H9 (cell line): ENCODE results near the gene VPS18. TPM values are rescaled to one million over a fixed set of nuclear protein-coding genes. Genes with fewer than 3 reads are reported as not detected.

Experiments
- DNase-seq: peaks from one replicate; pipeline ENCODE4 v3.0.0-alpha.2; 2017
- H2AFZ ChIP-seq: one replicate; pipeline ENCODE4 v1.6.1; 2013; ENCODE audit warnings: mild to moderate bottlenecking, low read length, control low read depth, moderate library complexity
- H2AK5ac ChIP-seq: 2 replicates; pipeline ENCODE4 v1.6.1; 2013; ENCODE audit warnings: low read length, control low read depth, mixed read lengths; ENCODE audit not compliant: insufficient read length
- H2BK120ac ChIP-seq: one replicate; pipeline ENCODE4 v1.6.1; 2013; ENCODE audit warnings: low read depth, mild to moderate bottlenecking, low read length, control low read depth, inconsistent platforms; ENCODE audit not compliant: poor library complexity, severe bottlenecking
- H2BK12ac ChIP-seq: 2 replicates; pipeline ENCODE4 v1.6.1; 2013; ENCODE audit warnings: low read length, control low read depth, mixed read lengths, low read depth; ENCODE audit not compliant: insufficient read length
- H2BK15ac ChIP-seq: 2 replicates; pipeline ENCODE4 v1.6.1; 2013; ENCODE audit warnings: low read depth, low read length, control low read depth
- H2BK20ac ChIP-seq: one replicate; pipeline ENCODE4 v1.6.1; 2013; ENCODE audit warnings: low read depth, mild to moderate bottlenecking, low read length, control low read depth, inconsistent platforms; ENCODE audit not compliant: poor library complexity, severe bottlenecking
- H2BK5ac ChIP-seq: 2 replicates; pipeline ENCODE4 v1.6.1; 2013; ENCODE audit warnings: low read length, control low read depth, mixed read lengths; ENCODE audit not compliant: insufficient read length
- H3K14ac ChIP-seq: 2 replicates; pipeline ENCODE4 v1.6.1; 2013; ENCODE audit warnings: low read length, control low read depth; ENCODE audit not compliant: insufficient read depth
- H3K18ac ChIP-seq: 2 replicates; pipeline ENCODE4 v1.6.1; 2013; ENCODE audit warnings: low read depth, mild to moderate bottlenecking, mixed read lengths, low read length, control low read depth; ENCODE audit not compliant: insufficient read length
- H3K23ac ChIP-seq: 2 replicates; pipeline ENCODE4 v1.6.1; 2013; ENCODE audit warnings: low read length, control low read depth, mixed read lengths, low read depth; ENCODE audit not compliant: insufficient read length
- H3K23me2 ChIP-seq: 2 replicates; pipeline ENCODE4 v1.6.1; 2013; ENCODE audit warnings: low read depth, mild to moderate bottlenecking, mixed read lengths, low read length, control low read depth; ENCODE audit not compliant: insufficient read length, poor library complexity, severe bottlenecking
- H3K27ac ChIP-seq: 2 replicates; pipeline ENCODE4 v1.5.1; 2013; ENCODE audit warnings: low read length, control low read depth, mixed read lengths, low read depth; ENCODE audit not compliant: insufficient read length
- H3K27me3 ChIP-seq: 2 replicates; pipeline ENCODE4 v1.6.1; 2013; ENCODE audit warnings: low read length, control low read depth, inconsistent platforms; ENCODE audit not compliant: insufficient read depth
- H3K4ac ChIP-seq: 2 replicates; pipeline ENCODE4 v1.6.1; 2013; ENCODE audit warnings: low read depth, mild to moderate bottlenecking, control low read depth, inconsistent platforms, low read length, moderate library complexity
- H3K4me1 ChIP-seq: 2 replicates; pipeline ENCODE4 v1.6.1; 2013; ENCODE audit warnings: low read length, control low read depth, inconsistent platforms; ENCODE audit not compliant: insufficient read depth
- H3K4me2 ChIP-seq: 2 replicates; pipeline ENCODE4 v1.6.1; 2013; ENCODE audit warnings: low read length, control low read depth, mixed read lengths; ENCODE audit not compliant: insufficient read length, insufficient read depth
- H3K56ac ChIP-seq: 2 replicates; pipeline ENCODE4 v1.6.1; 2013; ENCODE audit warnings: low read depth, mild to moderate bottlenecking, mixed read lengths, low read length, control low read depth; ENCODE audit not compliant: insufficient read length
- H3K79me1 ChIP-seq: 2 replicates; pipeline ENCODE4 v1.6.1; 2013; ENCODE audit warnings: low read depth, mild to moderate bottlenecking, moderate library complexity, low read length, control low read depth, inconsistent platforms; ENCODE audit not compliant: insufficient read depth, poor library complexity, severe bottlenecking
- H3K79me2 ChIP-seq: 2 replicates; pipeline ENCODE4 v1.6.1; 2013; ENCODE audit warnings: low read length, control low read depth, inconsistent platforms; ENCODE audit not compliant: insufficient read depth
- H3K9ac ChIP-seq: 2 replicates; pipeline ENCODE4 v1.6.1; 2013; ENCODE audit warnings: low read length, control low read depth, mixed read lengths; ENCODE audit not compliant: insufficient read length; ENCODE audit errors: extremely low read depth
- H3K9me3 ChIP-seq: one replicate; pipeline ENCODE4 v1.6.1; 2013; ENCODE audit warnings: low read depth, low read length, inconsistent platforms; ENCODE audit not compliant: control insufficient read depth
- H3T11ph ChIP-seq: one replicate; pipeline ENCODE4 v1.6.1; 2013; ENCODE audit warnings: mild to moderate bottlenecking, low read length, control low read depth, inconsistent platforms
- H4K20me1 ChIP-seq: one replicate; pipeline ENCODE4 v1.6.1; 2013; ENCODE audit not compliant: control insufficient read depth, insufficient read length, insufficient read depth
- H4K5ac ChIP-seq: 2 replicates; pipeline ENCODE4 v1.6.1; 2013; ENCODE audit warnings: low read depth, mild to moderate bottlenecking, mixed read lengths, low read length, control low read depth; ENCODE audit not compliant: insufficient read length
- H4K8ac ChIP-seq: replicated peaks from 2 replicates; pipeline ENCODE4 v1.6.1; 2013; ENCODE audit warnings: low read length, control low read depth, mixed read lengths, low read depth; ENCODE audit not compliant: insufficient read length
- H4K91ac ChIP-seq: 2 replicates; pipeline ENCODE4 v1.6.1; 2013; ENCODE audit warnings: low read depth, mild to moderate bottlenecking, moderate library complexity, mixed read lengths, low read length, control low read depth; ENCODE audit not compliant: insufficient read length
- H3K27ac Mint-ChIP-seq, 3 experiments: 2 replicates in 2 of 3; 3 replicates in 1 of 3; pipeline ENCODE4 v1.8.0; 2020 to 2021; ENCODE audit warnings: mixed read lengths in 3 of 3, mild to moderate bottlenecking in 1 of 3, moderate library complexity in 1 of 3
- H3K27me3 Mint-ChIP-seq: 2 replicates; pipeline ENCODE4 v1.8.0; 2021; ENCODE audit warnings: low read depth, mild to moderate bottlenecking, moderate library complexity, mixed read lengths
- H3K36me3 Mint-ChIP-seq, 3 experiments: 2 replicates in 2 of 3; 3 replicates in 1 of 3; pipeline ENCODE4 v1.8.0; 2020 to 2021; ENCODE audit warnings: low read depth in 3 of 3, mixed read lengths in 3 of 3; ENCODE audit not compliant: insufficient read depth in 1 of 3
- H3K4me1 Mint-ChIP-seq, 2 experiments: 2 replicates each; pipeline ENCODE4 v1.8.0; 2020; ENCODE audit warnings: mixed read lengths in 2 of 2
- H3K4me3 Mint-ChIP-seq, 2 experiments: 2 replicates in 1 of 2; 3 replicates in 1 of 2; pipeline ENCODE4 v1.8.0; 2020 to 2021; ENCODE audit warnings: mild to moderate bottlenecking in 2 of 2, mixed read lengths in 2 of 2, moderate library complexity in 1 of 2
- H3K9me3 Mint-ChIP-seq, 2 experiments: 2 replicates in 1 of 2; 3 replicates in 1 of 2; pipeline ENCODE4 v1.8.0; 2020; ENCODE audit warnings: mild to moderate bottlenecking in 2 of 2, mixed read lengths in 2 of 2, moderate library complexity in 1 of 2
- CTCF ChIP-seq: fragments of 200-600 bp; sonication (generic); conservative IDR thresholded peaks from 3 replicates; pipeline ENCODE4 v1.8.0; 2021; ENCODE audit warnings: antibody characterized with exemption, mild to moderate bottlenecking
- WGBS: extraction: QIAGEN DNeasy Blood & Tissue Kit; methylation state at CpG from one replicate; pipeline ENCODE4 v1.1.7; 2013; ENCODE audit warnings: missing lambda C conversion rate, low lambda C conversion rate, mixed read lengths; ENCODE audit not compliant: insufficient read length; ENCODE audit errors: extremely low coverage; 5-methylcytosine and 5-hydroxymethylcytosine counted together
- total RNA-seq: library from RNA; stranded (reverse); gene quantifications from 2 replicates; pipeline ENCODE4 v1.2.1, GENCODE V29; 2021

The VPS18 gene
- total RNA-seq, 1 experiment from 2014 or later, result 45.0 TPM

GRCh38 chr15:40909662-40910630 lies 15.7 kb downstream of the VPS18 start:
- H4K8ac ChIP-seq, result no peak overlapping the region
- no peak overlapping the region for H3K23ac ChIP-seq
- no peak overlapping the region for H3K4me2 ChIP-seq
- no peaks in the 10 kb centered on the region for H3K9me3 Mint-ChIP-seq
- no peak overlapping the region for H2BK120ac ChIP-seq
- H3K4me1 ChIP-seq, result no peaks in the 10 kb centered on the region
- H3K9ac ChIP-seq, result no peak overlapping the region
- H3K27ac Mint-ChIP-seq, result peak overlapping the region in 2 of 3 experiments; percentile 57 to 65; a peak in 2 of 7 replicates
- no peaks in the 10 kb centered on the region for H3K23me2 ChIP-seq
- no peaks in the 10 kb centered on the region for H3K79me1 ChIP-seq
- no peak overlapping the region for H2BK20ac ChIP-seq
- no peak overlapping the region for H2BK12ac ChIP-seq
- H3K14ac ChIP-seq, result no peak overlapping the region
- no peaks in the 10 kb centered on the region for H3K27me3 ChIP-seq
- H2AFZ ChIP-seq, result no peak overlapping the region
- no peak overlapping the region for H3T11ph ChIP-seq
- no peak overlapping the region for H3K4ac ChIP-seq
- H3K4me3 Mint-ChIP-seq, result no peak overlapping the region
- no peak overlapping the region for H3K56ac ChIP-seq
- no peak overlapping the region for H3K27ac ChIP-seq
- no peaks in the 10 kb centered on the region for H4K20me1 ChIP-seq
- no CpG with 5 or more reads among the region's 17 CpGs for WGBS
- H3K79me2 ChIP-seq, result no peaks in the 10 kb centered on the region
- H3K36me3 Mint-ChIP-seq, result peaks cover 0 to 4% (median under 1%) of the 10 kb centered on the region in 3 experiments; a peak in 5 of 7 replicates
- no peak overlapping the region for H4K91ac ChIP-seq
- H2AK5ac ChIP-seq, result no peak overlapping the region
- no peak overlapping the region for H2BK5ac ChIP-seq
- no peak overlapping the region for H3K18ac ChIP-seq
- peaks cover 11% of the 10 kb centered on the region for H3K27me3 Mint-ChIP-seq
- peak; percentile 29 for DNase-seq
- H3K4me1 Mint-ChIP-seq, result peaks cover 27 to 40% of the 10 kb centered on the region in 2 experiments
- no peak for TF ChIP-seq CTCF
- no peak overlapping the region for H2BK15ac ChIP-seq
- H3K9me3 ChIP-seq, result no peaks in the 10 kb centered on the region
- H4K5ac ChIP-seq, result no peak overlapping the region
